Measurements from ENCODE around the gene MACROD2. TPM values are rescaled to one million over a fixed set of nuclear protein-coding genes. Genes with fewer than 3 reads are reported as not detected.

The MACROD2 gene
- total RNA-seq, 4 donors from 2014 or later: 4.0 to 14.1 (median 10.4) TPM

DNA sequence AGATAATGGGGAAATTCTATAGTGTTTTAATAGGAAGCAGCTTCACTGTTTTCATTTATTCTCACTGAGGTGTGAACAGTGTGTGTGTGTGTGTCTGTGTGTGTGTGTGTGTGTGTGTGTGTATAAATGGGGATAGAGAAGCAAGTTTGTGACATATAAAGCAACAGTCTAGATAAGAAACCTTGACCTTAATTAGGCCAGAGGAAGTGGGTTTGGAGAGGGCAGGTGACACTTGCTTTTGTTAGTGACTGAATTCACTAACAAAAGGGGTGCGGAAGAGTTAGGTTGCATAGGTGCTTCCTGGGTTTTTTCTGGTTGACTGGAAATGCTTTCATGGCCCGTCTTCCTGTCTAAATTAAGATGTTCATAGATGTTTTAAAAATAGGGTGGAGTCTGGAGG is 857.8 kb downstream of the MACROD2 start:
- Histone ChIP-seq H3K4me3 (no peak overlapping the region), H3K4me1 (no peaks in the 10 kb centered on the region), H3K36me3 (no peaks in the 10 kb centered on the region), H3K9me3 (no peaks in the 10 kb centered on the region), H3K27ac (no peak overlapping the region), H3K27me3 (no peaks in the 10 kb centered on the region)
- no peak for DNase-seq (ENCODE audit: low spot score in 2 of 2)
- TF ChIP-seq EP300 (IDR thresholded peaks at IDR 0.05) (no peak), POLR2A (IDR thresholded peaks at IDR 0.05) (no peak), CTCF (IDR thresholded peaks at IDR 0.05) (no peak)
- 81 to 88% methylated on average over 2 of the region's 2 CpGs for WGBS, 2 donors

GRCh38 chr20:14855171-14855570 is 859.9 kb downstream of the MACROD2 start:
- H3K4me1 ChIP-seq: no peaks in the 10 kb centered on the region
- H3K27ac ChIP-seq: no peak overlapping the region
- no peak for DNase-seq (ENCODE audit: low spot score in 2 of 2)
- TF ChIP-seq CTCF (IDR thresholded peaks at IDR 0.05) (no peak), EP300 (IDR thresholded peaks at IDR 0.05) (no peak), POLR2A (IDR thresholded peaks at IDR 0.05) (no peak)
- H3K36me3 ChIP-seq: no peaks in the 10 kb centered on the region
- no peaks in the 10 kb centered on the region for H3K9me3 ChIP-seq
- H3K27me3 ChIP-seq: no peaks in the 10 kb centered on the region
- 75 to 85% methylated on average over 2 of the region's 2 CpGs for WGBS, 2 donors
- H3K4me3 ChIP-seq: no peak overlapping the region

GRCh38 chr20:14859627-14860026 is 864.3 kb downstream of the MACROD2 start:
- DNase-seq (ENCODE audit: low spot score in 2 of 2): no peak
- no peak overlapping the region for H3K4me3 ChIP-seq

GRCh38 chr20:14860410-14860814 is 865.1 kb downstream of the MACROD2 start:
- DNase-seq (ENCODE audit: low spot score in 2 of 2): no peak
- whole genome bisulfite sequencing, 2 donors: 7 to 18% methylated on average over 4 of the region's 4 CpGs
- Histone ChIP-seq H3K36me3 (no peaks in the 10 kb centered on the region), H3K27me3 (no peaks in the 10 kb centered on the region), H3K9me3 (no peaks in the 10 kb centered on the region), H3K27ac (no peak overlapping the region), H3K4me1 (no peaks in the 10 kb centered on the region), H3K4me3 (no peak overlapping the region)
- no peak for TF ChIP-seq POLR2A (IDR thresholded peaks at IDR 0.05)
- TF ChIP-seq EP300 (IDR thresholded peaks at IDR 0.05): no peak
- TF ChIP-seq CTCF (IDR thresholded peaks at IDR 0.05): no peak

More at GRCh38 chr20:14859627-14860026, 864.3 kb downstream of the MACROD2 start:
- no peak overlapping the region for H3K27ac ChIP-seq
- no peaks in the 10 kb centered on the region for H3K36me3 ChIP-seq
- no peaks in the 10 kb centered on the region for H3K27me3 ChIP-seq
- no peaks in the 10 kb centered on the region for H3K4me1 ChIP-seq
- no peaks in the 10 kb centered on the region for H3K9me3 ChIP-seq
- TF ChIP-seq CTCF (IDR thresholded peaks at IDR 0.05): no peak
- TF ChIP-seq EP300 (IDR thresholded peaks at IDR 0.05): no peak
- TF ChIP-seq POLR2A (IDR thresholded peaks at IDR 0.05): no peak

DNA sequence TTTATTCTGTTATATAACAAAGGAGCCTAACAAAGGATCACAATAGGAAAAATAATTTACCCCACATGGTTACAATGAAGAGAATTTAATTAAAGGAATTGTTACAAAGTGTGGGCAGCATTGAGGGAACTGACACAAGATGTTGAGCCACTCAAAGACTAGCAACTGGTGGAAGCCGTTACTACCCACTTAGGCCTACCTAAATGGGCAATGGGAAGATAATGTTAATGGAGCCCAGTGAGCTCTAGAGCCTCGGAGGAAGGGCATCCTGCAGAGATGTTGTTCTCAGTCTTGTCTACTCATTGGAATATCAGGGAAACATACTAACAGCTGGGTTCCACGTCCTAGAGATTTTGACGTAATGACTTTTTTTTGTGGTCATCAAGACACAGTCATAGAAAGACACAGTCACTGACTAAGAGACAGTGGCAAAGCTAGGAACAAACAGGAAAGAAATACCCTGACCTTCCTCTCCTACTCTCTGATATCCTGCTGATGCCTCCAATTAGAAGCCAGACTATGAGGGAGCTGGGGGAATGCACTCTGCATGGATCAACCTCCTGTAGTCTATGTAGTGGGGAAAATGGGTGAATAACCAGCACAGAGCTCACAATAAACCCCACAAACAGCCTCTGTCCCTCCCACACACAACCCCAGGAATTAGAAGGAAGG is 865.8 kb downstream of the MACROD2 start:
- Histone ChIP-seq H3K36me3 (no peaks in the 10 kb centered on the region), H3K27ac (no peak overlapping the region), H3K9me3 (no peaks in the 10 kb centered on the region), H3K27me3 (no peaks in the 10 kb centered on the region), H3K4me3 (no peak overlapping the region), H3K4me1 (no peaks in the 10 kb centered on the region)
- DNase-seq (ENCODE audit: low spot score in 2 of 2): no peak
- WGBS, 2 donors: 87 to 89% methylated on average over 4 of the region's 4 CpGs
- TF ChIP-seq CTCF (IDR thresholded peaks at IDR 0.05) (no peak), EP300 (IDR thresholded peaks at IDR 0.05) (no peak), POLR2A (IDR thresholded peaks at IDR 0.05) (no peak)

All from tibial nerve (tissue), 4 donors.